ENCODE measurements around the gene LDLRAD4. TPM values are rescaled to one million over a fixed set of nuclear protein-coding genes. Genes with fewer than 3 reads are reported as not detected.

LDLRAD4 gene
- total RNA-seq, 2 donors from 2014 or later: 112 to 120 TPM

DNA sequence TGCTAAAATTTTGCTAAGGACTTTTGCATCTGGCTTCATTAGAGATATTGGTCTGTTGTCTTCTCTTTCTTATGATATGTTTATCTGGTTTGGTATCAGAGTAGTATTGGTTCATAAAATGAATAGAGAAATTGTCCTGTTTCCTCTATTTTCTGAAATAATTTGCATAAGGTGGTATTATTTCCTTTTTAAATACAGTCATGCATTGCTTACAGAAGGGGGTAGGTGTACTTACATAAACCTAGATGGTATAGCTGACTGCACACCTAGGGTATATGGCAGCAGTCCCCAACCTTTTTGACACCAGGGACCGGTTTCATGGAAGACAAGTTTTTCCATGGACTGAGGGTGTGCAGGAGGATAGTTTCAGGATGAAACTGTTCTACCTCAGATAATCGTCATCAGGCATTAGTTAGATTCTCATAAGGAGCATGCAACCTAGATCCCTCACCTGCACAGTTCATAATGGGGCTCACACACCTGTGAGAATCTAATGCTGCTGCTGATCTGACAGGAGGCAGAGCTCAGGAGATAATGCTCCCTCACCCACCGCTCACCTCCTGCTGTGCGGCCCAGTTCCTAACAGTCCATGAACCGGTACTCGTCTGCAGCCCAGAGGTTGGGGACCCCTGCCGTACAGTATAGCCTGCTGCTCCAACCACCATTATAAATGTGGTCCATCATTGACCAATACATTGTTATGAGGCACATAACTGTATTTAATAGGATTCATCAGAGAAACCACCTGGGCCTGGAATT is 318.6 kb downstream of the LDLRAD4 start:
- H3K36me3 Mint-ChIP-seq (ENCODE audit: low read depth): peaks cover 2% of the 10 kb centered on the region
- peak; percentile 38 for ATAC-seq
- no peak overlapping the region for H3K4me3 Mint-ChIP-seq
- peaks cover 44% of the 10 kb centered on the region for H3K4me1 Mint-ChIP-seq
- no peak overlapping the region for H3K27ac Mint-ChIP-seq
- H3K27me3 Mint-ChIP-seq: no peaks in the 10 kb centered on the region
- DNase-seq: no peak
- no peaks in the 10 kb centered on the region for H3K9me3 ChIP-seq (ENCODE audit: control insufficient read depth, low read length, poor library complexity, severe bottlenecking)

DNA sequence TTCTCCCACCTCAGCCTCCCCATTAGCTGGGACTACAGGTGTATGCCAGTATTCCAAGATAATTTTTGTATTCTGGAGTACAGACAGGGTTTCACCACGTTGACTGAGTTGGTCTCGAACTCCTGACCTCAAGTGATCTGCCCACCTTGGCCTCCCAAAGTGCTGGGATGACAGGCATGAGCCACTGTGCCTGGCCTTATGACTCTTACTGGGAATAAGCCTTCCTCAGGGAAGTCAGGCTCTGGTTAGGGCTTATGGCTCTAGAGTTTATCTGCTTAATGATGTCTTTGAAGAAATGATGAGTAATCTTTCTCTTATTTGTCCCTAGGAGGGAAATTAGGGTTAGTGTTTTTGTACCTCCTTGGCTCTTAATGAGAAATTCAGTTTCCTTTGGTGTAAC is 320.1 kb downstream of the LDLRAD4 start:
- Mint-ChIP-seq H3K27ac (peak overlapping the region; percentile 74), H3K36me3 (ENCODE audit: low read depth) (peaks cover 4% of the 10 kb centered on the region), H3K27me3 (no peaks in the 10 kb centered on the region), H3K4me1 (peaks cover 36% of the 10 kb centered on the region), H3K4me3 (no peak overlapping the region)
- no peak for DNase-seq
- ATAC-seq: peak; percentile 18
- no peaks in the 10 kb centered on the region for H3K9me3 ChIP-seq (ENCODE audit: control insufficient read depth, low read length, poor library complexity, severe bottlenecking)

DNA sequence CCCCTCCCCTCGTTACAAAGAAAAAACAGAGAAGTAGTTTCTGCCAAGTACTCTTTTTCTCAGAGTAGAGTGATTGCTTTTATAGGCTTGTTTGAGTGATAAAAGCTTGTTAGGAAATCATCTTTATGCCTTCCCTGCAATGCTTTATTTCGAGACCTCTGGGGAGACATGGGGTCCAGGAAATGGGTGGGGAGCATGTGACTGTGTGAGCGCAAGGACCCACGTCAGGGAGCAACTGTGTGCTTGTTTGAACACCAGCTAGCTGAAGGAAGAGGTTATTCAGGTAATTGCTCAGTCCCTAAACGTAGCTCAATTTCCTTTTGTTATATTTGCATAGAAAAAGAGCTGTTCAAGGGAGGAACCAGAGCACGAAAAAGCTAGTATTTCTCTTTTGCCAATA is 320.5 kb downstream of the LDLRAD4 start:
- ATAC-seq: peak; percentile 75
- Mint-ChIP-seq H3K36me3 (ENCODE audit: low read depth) (peaks cover 4% of the 10 kb centered on the region), H3K27ac (peak overlapping the region; percentile 74), H3K4me1 (peaks cover 34% of the 10 kb centered on the region), H3K4me3 (peak overlapping the region; percentile 61), H3K27me3 (no peaks in the 10 kb centered on the region)
- no peaks in the 10 kb centered on the region for H3K9me3 ChIP-seq (ENCODE audit: control insufficient read depth, low read length, poor library complexity, severe bottlenecking)
- no peak for DNase-seq

GRCh38 chr18:13539843-13540476 is 321.4 kb downstream of the LDLRAD4 start:
- H3K9me3 ChIP-seq (ENCODE audit: control insufficient read depth, low read length, poor library complexity, severe bottlenecking): no peaks in the 10 kb centered on the region
- H3K4me1 Mint-ChIP-seq: peaks cover 33% of the 10 kb centered on the region
- no peak for ATAC-seq
- H3K4me3 Mint-ChIP-seq: peak overlapping the region; percentile 67
- H3K36me3 Mint-ChIP-seq (ENCODE audit: low read depth): peaks cover 4% of the 10 kb centered on the region
- no peak for DNase-seq
- H3K27ac Mint-ChIP-seq: peak overlapping the region; percentile 74
- no peaks in the 10 kb centered on the region for H3K27me3 Mint-ChIP-seq

GRCh38 chr18:13540477-13541182 is 322.1 kb downstream of the LDLRAD4 start:
- Mint-ChIP-seq H3K4me1 (peaks cover 29% of the 10 kb centered on the region), H3K27ac (peak overlapping the region; percentile 74), H3K4me3 (peak overlapping the region; percentile 67), H3K36me3 (ENCODE audit: low read depth) (peaks cover 4% of the 10 kb centered on the region), H3K27me3 (no peaks in the 10 kb centered on the region)
- ATAC-seq (peak; percentile 45), DNase-seq (no peak)
- H3K9me3 ChIP-seq (ENCODE audit: control insufficient read depth, low read length, poor library complexity, severe bottlenecking): no peaks in the 10 kb centered on the region

DNA sequence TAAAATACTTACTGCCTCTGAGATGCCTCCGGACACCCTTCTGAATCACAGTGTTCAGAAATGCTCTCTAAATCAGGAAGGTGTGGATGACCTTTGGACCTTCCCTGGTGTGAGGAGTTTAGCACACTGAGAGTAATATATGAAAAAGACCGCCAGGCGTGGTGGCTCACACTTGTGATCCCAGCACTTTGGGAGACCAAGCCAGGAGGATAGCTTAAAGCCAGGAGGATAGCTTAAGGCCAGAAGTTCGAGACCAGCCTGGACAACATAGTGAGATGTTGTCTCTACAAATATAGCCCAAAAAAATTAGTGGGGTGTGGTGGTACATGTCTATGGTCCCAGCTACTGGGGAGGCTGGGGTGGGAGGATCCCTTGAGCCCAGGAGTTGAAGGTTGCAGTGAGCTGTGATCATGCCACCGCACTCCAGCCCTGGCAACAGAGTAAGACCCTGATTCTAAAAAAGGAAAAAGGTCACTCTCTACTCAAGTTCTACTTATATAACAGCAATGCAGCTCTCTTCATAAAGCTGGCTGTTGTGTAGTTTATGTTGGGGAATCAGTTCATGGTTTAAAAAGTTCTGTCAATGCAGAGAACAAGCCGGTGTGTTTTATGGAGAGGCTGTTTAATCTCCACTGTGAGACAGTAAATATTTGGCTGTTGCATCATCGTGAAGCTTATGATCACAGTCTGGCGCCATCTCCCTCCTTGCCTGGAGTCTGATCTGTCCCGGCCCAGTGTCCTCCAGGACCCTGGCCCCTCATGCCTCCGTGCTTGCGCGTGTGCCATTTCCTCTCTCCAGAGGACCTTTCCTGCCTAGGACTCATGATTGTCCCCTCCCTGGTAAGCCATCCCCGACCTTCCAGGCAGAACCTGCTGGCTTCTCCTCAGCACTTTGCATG is 323.3 kb downstream of the LDLRAD4 start:
- ATAC-seq (no peak), DNase-seq (no peak)
- no peak overlapping the region for H3K4me3 Mint-ChIP-seq
- H3K9me3 ChIP-seq (ENCODE audit: control insufficient read depth, low read length, poor library complexity, severe bottlenecking): no peaks in the 10 kb centered on the region
- peaks cover 33% of the 10 kb centered on the region for H3K4me1 Mint-ChIP-seq
- H3K36me3 Mint-ChIP-seq (ENCODE audit: low read depth): peaks cover 4% of the 10 kb centered on the region
- H3K27ac Mint-ChIP-seq: no peak overlapping the region
- H3K27me3 Mint-ChIP-seq: no peaks in the 10 kb centered on the region

DNA sequence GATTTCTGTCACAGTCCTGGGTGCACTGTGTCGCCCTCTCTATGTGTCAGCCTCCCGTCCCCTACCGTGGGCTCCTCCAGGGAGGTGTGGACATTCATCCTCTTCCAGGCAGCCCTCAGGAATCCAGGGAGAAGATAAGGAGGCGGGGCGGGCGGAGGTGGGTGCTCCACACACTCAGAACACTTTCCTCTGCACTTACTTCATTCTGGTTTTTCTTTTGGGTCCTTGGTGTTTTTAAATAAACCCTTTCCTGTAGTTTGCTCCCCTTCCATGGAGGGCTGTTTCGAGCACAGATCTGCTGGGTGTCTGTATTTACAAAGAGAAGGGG is 323.9 kb downstream of the LDLRAD4 start:
- H3K9me3 ChIP-seq (ENCODE audit: control insufficient read depth, low read length, poor library complexity, severe bottlenecking): no peaks in the 10 kb centered on the region
- no peak for ATAC-seq
- Mint-ChIP-seq H3K27ac (no peak overlapping the region), H3K4me1 (peaks cover 29% of the 10 kb centered on the region), H3K4me3 (no peak overlapping the region), H3K27me3 (no peaks in the 10 kb centered on the region), H3K36me3 (ENCODE audit: low read depth) (peaks cover 4% of the 10 kb centered on the region)
- DNase-seq: no peak

DNA sequence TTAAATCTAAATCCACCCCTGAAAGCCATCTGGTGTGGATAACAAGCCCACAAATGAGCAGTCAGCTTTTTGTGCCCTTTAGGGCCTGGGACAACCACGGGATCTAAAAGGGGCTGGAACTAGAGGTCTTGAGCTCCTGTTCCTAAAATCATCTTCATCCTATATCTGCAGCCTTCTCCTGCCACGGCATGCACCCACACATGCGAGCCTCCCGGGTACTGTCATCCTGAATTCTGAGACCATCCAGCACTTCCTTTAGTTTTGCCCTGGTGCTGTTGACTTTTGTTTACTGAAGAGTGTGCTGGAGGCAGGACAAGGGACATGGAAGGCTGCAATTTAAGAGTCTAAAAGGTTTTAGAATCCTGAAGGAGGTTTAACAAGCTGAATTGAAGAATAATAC is 324.6 kb downstream of the LDLRAD4 start:
- H3K4me3 Mint-ChIP-seq: no peak overlapping the region
- H3K36me3 Mint-ChIP-seq (ENCODE audit: low read depth): peaks cover 2% of the 10 kb centered on the region
- H3K27me3 Mint-ChIP-seq: no peaks in the 10 kb centered on the region
- ATAC-seq (no peak), DNase-seq (no peak)
- peaks cover 24% of the 10 kb centered on the region for H3K4me1 Mint-ChIP-seq
- H3K9me3 ChIP-seq (ENCODE audit: control insufficient read depth, low read length, poor library complexity, severe bottlenecking): no peaks in the 10 kb centered on the region
- H3K27ac Mint-ChIP-seq: peak overlapping the region; percentile 27

- no peaks in the 10 kb centered on the region for H3K9me3 ChIP-seq (ENCODE audit: control insufficient read depth, low read length, poor library complexity, severe bottlenecking)
- no peak overlapping the region for H3K4me3 Mint-ChIP-seq
- no peaks in the 10 kb centered on the region for H3K27me3 Mint-ChIP-seq
- no peak overlapping the region for H3K27ac Mint-ChIP-seq
- ATAC-seq: no peak
- peaks cover 17% of the 10 kb centered on the region for H3K4me1 Mint-ChIP-seq
- no peak for DNase-seq
- H3K36me3 Mint-ChIP-seq (ENCODE audit: low read depth): peaks cover 2% of the 10 kb centered on the region
Observed at GRCh38 chr18:13543811-13544732, 325.5 kb downstream of the LDLRAD4 start.

DNA sequence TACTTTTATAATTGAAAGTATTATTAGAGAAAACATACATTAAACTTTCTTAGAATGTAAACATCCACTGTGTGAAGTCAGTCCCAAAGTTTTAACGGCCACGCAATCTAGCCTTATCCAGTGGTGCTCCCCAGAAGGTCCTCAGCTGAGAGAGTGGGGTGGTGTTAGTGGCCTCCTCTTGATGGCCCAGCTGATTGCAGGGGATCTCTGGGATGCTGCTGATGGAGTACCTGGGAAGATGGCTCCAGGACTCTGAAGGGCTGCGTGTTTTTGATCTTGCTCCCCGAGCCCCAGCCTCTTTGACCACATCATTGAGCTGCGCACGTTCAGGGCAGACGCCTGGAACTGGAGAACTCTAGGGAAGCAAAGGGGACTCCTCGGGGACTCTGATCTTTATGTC is 326.4 kb downstream of the LDLRAD4 start:
- ATAC-seq (no peak), DNase-seq (no peak)
- H3K4me3 Mint-ChIP-seq: no peak overlapping the region
- H3K36me3 Mint-ChIP-seq (ENCODE audit: low read depth): peaks cover 2% of the 10 kb centered on the region
- no peaks in the 10 kb centered on the region for H3K9me3 ChIP-seq (ENCODE audit: control insufficient read depth, low read length, poor library complexity, severe bottlenecking)
- H3K27ac Mint-ChIP-seq: no peak overlapping the region
- peaks cover 11% of the 10 kb centered on the region for H3K4me1 Mint-ChIP-seq
- no peaks in the 10 kb centered on the region for H3K27me3 Mint-ChIP-seq

GRCh38 chr18:13545514-13545913 is 327.0 kb downstream of the LDLRAD4 start:
- Mint-ChIP-seq H3K27me3 (no peaks in the 10 kb centered on the region), H3K4me1 (peaks cover 7% of the 10 kb centered on the region), H3K4me3 (no peak overlapping the region), H3K27ac (no peak overlapping the region), H3K36me3 (ENCODE audit: low read depth) (peaks cover 3% of the 10 kb centered on the region)
- DNase-seq (no peak), ATAC-seq (no peak)
- H3K9me3 ChIP-seq (ENCODE audit: control insufficient read depth, low read length, poor library complexity, severe bottlenecking): no peaks in the 10 kb centered on the region

GRCh38 chr18:13545955-13546354 is 327.4 kb downstream of the LDLRAD4 start:
- no peak overlapping the region for H3K27ac Mint-ChIP-seq
- ATAC-seq: no peak
- H3K4me1 Mint-ChIP-seq: peaks cover 4% of the 10 kb centered on the region
- H3K27me3 Mint-ChIP-seq: no peaks in the 10 kb centered on the region
- H3K4me3 Mint-ChIP-seq: no peak overlapping the region
- DNase-seq: no peak
- peaks cover 3% of the 10 kb centered on the region for H3K36me3 Mint-ChIP-seq (ENCODE audit: low read depth)
- H3K9me3 ChIP-seq (ENCODE audit: control insufficient read depth, low read length, poor library complexity, severe bottlenecking): no peaks in the 10 kb centered on the region
